ENCODE data around the gene CXorf49.
"Not testable (repeated sequence)": the region's sequence is repeated elsewhere in the genome, so short reads cannot be mapped to it uniquely, and the experiment has no call there.

- not testable (repeated sequence) for TF ChIP-seq FOXM1 (IDR thresholded peaks at IDR 0.05; ENCODE audit: low read depth, low read length); SMC3 (IDR thresholded peaks at IDR 0.05; ENCODE audit: borderline replicate concordance, low read length); CTCF (IDR thresholded peaks at IDR 0.05 in 2 of 3, conservative IDR thresholded peaks at IDR 0.05 in 1 of 3; ENCODE audit: control insufficient read depth in 2 of 3, extremely low read depth in 1 of 3, insufficient read depth in 1 of 3, low read depth in 3 of 3, low read length in 3 of 3); ZBED1 (IDR thresholded peaks at IDR 0.05; ENCODE audit: borderline replicate concordance); EZH2 (IDR thresholded peaks at IDR 0.05; ENCODE audit: borderline replicate concordance, control insufficient read depth, low read depth, low read length); CBX5 (IDR thresholded peaks at IDR 0.05; ENCODE audit: low read depth); TAF1 (IDR thresholded peaks at IDR 0.05; ENCODE audit: borderline replicate concordance, low read depth, low read length)
Measured at GRCh38 chrX:71677195-71677594, 40.9 kb downstream of the CXorf49 start.
